GM21367 (cell line): ENCODE measurements around the gene PHLPP1.

Experiments
- ATAC-seq: cut with Tn5 transposase; IDR thresholded peaks from one replicate; pipeline ENCODE4 v1.9.1; 2021; ENCODE audit not compliant: unreplicated experiment

PHLPP1 gene

DNA sequence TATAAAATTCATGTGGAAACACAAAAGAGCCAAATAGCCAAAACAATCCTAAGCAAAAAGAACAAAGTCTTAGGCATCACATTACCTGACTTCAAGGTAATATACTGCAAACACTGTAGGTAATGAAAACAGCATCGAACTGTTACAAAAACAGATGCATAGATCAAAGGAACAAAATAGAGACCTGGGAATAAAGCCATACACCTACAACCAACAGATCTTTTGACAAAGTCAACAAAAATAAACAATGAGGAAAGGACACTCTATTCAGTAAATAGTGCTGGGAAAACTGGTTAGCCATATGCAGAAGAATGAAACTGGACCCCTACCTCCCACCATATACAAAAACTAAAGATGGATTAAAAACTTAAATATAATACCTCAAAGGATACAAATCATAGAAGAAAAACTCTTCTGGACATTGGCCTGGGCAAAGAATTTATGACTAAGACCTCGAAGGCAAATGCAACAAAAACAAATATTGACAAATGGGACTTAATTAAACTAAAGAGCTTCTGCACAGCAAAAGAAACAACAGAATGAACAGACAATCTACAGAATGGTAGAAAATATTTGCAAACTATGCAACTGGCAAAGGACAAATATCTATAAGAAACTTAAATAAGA lies 218.0 kb downstream of the PHLPP1 start:
- no peak for ATAC-seq

- no peak for ATAC-seq
Observed at GRCh38 chr18:62935994-62936393, 220.7 kb downstream of the PHLPP1 start.

- no peak for ATAC-seq
Observed at GRCh38 chr18:62937065-62937464, 221.7 kb downstream of the PHLPP1 start.

DNA sequence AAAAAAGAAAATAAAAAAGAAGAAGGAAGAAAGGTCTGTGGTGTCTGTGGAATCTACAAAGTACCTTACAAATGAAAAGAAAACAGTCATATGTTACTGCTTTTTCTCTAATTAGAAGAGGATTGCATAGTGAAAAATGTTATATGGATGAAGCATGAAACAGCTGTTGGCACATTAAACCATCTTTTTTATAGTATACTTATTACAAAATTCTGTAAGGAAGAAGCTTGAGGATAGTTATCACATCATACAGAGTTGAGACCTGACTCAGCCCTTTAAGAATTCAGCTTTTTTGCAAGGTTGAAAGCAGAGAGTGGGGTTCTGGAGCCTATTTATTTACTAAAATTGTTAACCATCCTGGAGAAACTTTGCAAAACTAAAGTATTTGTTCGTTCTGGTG lies 222.7 kb downstream of the PHLPP1 start:
- no peak for ATAC-seq

- peak; percentile 55 for ATAC-seq
Observed at GRCh38 chr18:62938487-62938886, 223.1 kb downstream of the PHLPP1 start.

GRCh38 chr18:62939433-62939832 lies 224.1 kb downstream of the PHLPP1 start:
- no peak for ATAC-seq

GRCh38 chr18:62939926-62940325 lies 224.6 kb downstream of the PHLPP1 start:
- no peak for ATAC-seq

- no peak for ATAC-seq
Observed at GRCh38 chr18:62942578-62942977, 227.2 kb downstream of the PHLPP1 start.

GRCh38 chr18:62944454-62944853 lies 229.1 kb downstream of the PHLPP1 start:
- no peak for ATAC-seq

- no peak for ATAC-seq
Observed at GRCh38 chr18:62948788-62949187, 233.4 kb downstream of the PHLPP1 start.

- no peak for ATAC-seq
Observed at GRCh38 chr18:62950246-62950645, 234.9 kb downstream of the PHLPP1 start.

- no peak for ATAC-seq
Observed at GRCh38 chr18:62952807-62953206, 237.5 kb downstream of the PHLPP1 start.

DNA sequence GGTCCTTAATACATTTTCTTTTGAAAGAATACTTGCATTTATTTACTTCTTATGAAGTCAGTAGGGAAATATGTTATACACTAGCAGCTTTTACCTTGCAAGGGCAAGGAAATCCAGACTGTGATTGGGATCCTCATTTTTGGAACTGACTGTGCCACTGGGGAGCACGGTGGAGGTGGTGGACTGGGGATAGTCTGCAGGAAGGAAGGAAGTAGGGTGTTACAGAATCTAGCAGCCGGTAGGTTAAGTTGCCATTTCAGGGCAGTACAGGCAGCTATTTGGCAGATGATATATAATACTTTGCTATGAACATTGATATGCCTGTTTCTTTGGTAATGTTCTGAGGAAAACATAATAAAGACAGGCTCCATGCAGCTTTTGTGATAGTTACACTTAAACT lies 238.3 kb downstream of the PHLPP1 start:
- ATAC-seq: no peak

- no peak for ATAC-seq
Observed at GRCh38 chr18:62954366-62954765, 239.0 kb downstream of the PHLPP1 start.

DNA sequence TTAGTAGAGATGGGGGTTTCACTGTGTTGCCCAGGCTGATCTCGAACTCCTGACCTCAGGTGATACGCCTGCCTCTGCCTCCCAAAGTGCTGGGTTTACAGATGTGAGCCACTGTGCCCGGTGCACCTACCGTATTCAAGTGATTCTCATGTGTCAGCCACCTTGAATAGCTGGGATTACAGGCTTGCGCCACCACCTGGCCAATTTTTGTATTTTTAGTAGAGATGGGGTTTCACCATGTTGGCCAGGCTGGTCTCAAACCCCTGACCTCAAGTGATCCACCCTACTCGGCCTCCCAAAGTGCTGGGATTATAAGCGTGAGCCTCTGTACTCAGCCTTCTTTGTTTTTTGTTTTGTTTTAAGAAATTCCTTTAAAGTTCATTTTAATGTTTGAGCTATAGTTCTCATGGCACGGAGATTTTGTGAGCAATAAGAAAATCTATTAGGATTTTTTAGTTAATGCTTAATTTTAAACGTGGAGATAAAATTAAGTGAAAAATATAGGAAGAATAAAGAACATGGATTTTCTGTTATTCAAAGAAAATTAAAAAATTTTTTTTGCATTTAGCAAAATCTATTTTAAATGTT lies 242.6 kb downstream of the PHLPP1 start:
- no peak for ATAC-seq

DNA sequence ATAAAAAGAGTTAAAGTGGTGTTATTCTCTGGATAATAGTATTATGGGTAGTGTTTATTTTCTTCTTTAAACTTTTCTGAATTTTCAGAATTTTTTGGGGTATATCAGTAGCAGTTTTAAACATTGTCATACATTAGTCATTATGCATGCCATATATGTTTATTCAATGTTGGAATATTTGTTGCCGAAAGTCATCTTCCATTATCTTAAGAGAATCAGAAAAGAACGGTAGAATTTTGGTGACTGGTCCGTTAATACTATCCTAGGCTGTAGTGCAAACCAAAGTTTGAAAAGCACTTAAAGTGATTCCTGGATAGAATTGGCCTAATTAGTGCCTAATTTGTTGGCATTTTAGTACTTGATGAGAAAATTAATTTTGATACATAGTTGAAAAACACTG lies 244.1 kb downstream of the PHLPP1 start:
- ATAC-seq: no peak

GRCh38 chr18:62963507-62963906 lies 248.2 kb downstream of the PHLPP1 start:
- ATAC-seq: no peak

- ATAC-seq: no peak
Observed at GRCh38 chr18:62964432-62964831, 249.1 kb downstream of the PHLPP1 start.

- ATAC-seq: no peak
Observed at GRCh38 chr18:62967089-62967488, 251.7 kb downstream of the PHLPP1 start.

DNA sequence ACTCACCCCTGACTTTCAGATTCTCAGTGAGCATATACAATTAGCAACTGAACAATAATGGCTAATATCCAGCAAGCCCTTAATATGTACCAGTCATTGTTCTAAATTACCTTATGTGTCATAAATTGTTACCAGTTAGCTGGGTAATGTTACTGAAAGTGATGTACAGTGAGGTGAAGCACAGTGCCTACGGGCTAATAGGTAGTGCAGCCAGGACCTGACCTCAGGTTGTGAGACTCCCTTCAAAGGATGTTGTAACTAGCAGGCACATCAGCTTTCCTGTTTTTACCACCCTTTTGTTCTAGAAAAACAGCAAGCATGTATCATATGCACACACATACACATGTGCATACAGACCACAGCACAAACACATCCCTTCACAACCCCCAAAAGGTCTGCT lies 258.3 kb downstream of the PHLPP1 start:
- no peak for ATAC-seq

DNA sequence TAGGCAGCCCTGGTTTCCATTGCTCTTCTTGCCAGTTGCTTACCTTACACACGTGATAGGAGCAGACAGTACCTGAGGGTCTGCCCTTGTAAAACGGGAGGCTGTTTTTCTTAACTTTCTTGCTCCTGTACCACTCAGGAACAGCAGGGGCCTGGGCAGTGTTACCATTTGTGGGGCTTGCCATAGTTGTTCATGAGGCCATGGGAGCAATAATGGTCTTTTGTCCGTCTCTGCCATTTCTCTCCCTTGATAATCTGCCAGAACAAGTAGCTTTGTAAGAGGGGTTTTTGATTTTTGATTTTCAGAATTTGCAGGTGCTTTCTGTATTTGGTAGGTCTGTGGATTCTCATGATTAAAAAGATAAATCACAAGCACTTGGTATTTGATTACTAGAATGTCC lies 259.0 kb downstream of the PHLPP1 start:
- ATAC-seq: no peak

DNA sequence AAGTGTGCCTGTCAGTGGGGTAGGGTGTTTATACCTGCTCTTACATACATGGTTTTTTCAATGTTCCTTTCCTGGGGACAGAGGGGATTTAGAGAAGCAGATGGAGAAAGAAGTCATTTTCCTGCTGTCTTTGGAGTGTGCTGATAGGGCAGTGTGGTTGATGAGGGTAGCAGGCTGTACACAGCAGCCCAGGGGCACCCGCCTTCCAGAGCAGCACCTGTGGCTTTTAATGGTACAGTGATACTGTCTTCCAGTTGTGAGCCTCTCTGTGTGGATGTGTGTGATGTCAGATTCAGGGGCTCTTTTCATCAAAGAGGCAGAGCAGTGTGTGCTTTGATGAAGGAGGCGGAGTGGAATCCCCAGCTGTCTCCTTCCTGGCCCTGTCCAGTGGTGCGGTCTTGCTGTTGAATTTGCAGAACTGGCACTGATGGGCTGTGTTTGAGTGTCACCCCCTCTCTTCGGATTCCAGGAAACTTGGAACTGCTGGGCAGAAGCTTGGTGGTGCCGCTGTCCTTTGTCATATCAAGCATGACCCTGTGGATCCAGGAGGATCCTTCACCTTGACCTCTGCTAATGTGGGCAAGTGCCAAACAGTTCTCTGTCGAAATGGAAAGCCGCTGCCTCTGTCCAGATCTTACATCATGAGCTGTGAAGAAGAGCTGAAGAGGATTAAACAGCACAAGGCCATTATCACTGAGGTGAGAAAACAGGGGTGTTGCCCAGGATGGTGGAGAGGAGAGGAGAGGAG lies 259.8 kb downstream of the PHLPP1 start:
- ATAC-seq: no peak
